ENCODE data around the gene ENPEP. TPM values are rescaled to one million over a fixed set of nuclear protein-coding genes. Genes with fewer than 3 reads are reported as not detected.
"Not testable (repeated sequence)": the region's sequence is repeated elsewhere in the genome, so short reads cannot be mapped to it uniquely, and the experiment has no call there.

ENPEP gene
- total and polyA plus RNA-seq, 10 of the 15 experiments (the other 5 are each of a cell fraction or from before 2014, with no cell fraction given): 0.03 TPM; not detected in 9

DNA sequence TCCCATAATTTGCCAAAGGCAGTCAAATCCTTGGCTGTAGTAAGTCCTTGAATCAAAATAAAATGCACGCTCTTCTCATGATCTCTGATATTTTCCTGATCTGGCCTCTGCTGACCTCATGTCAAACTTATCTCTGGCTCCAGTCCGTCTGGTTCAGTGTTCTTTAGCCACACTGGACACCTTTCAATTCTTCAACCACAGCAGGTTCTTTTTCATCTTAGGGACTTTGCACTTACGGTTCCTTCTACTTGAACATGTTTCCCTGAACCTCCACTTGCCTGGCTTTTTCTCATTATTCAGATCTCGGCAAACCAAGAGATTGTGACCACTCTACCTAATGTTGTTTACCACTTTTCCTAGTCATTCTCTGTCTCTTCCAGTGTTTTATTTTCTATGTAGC is 10.3 kb downstream of the ENPEP start (continued):
- TF ChIP-seq, protein P1, sequence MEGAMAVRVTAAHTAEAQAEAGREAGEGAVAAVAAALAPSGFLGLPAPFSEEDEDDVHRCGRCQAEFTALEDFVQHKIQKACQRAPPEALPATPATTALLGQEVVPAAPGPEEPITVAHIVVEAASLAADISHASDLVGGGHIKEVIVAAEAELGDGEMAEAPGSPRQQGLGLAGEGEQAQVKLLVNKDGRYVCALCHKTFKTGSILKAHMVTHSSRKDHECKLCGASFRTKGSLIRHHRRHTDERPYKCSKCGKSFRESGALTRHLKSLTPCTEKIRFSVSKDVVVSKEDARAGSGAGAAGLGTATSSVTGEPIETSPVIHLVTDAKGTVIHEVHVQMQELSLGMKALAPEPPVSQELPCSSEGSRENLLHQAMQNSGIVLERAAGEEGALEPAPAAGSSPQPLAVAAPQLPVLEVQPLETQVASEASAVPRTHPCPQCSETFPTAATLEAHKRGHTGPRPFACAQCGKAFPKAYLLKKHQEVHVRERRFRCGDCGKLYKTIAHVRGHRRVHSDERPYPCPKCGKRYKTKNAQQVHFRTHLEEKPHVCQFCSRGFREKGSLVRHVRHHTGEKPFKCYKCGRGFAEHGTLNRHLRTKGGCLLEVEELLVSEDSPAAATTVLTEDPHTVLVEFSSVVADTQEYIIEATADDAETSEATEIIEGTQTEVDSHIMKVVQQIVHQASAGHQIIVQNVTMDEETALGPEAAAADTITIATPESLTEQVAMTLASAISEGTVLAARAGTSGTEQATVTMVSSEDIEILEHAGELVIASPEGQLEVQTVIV (IDR thresholded peaks at IDR 0.05; ENCODE audit: borderline replicate concordance, partially characterized antibody): no peak
- TF ChIP-seq TCF7 (IDR thresholded peaks at IDR 0.05; ENCODE audit: borderline replicate concordance): no peak
- no peak for TF ChIP-seq YBX1 (IDR thresholded peaks at IDR 0.05)
- no peak for TF ChIP-seq RAD51 (IDR thresholded peaks at IDR 0.05)
- no peak for TF ChIP-seq IRF4 (IDR thresholded peaks at IDR 0.05; ENCODE audit: low read depth, low read length)
- TF ChIP-seq NFYA (IDR thresholded peaks at IDR 0.05; ENCODE audit: borderline replicate concordance, low read depth, low read length): no peak
- TF ChIP-seq POLR2A (IDR thresholded peaks at IDR 0.05; ENCODE audit: low read depth, low read length): no peak
- no peak for TF ChIP-seq DPF2 (IDR thresholded peaks at IDR 0.05)
- no peak for TF ChIP-seq KLF5 (IDR thresholded peaks at IDR 0.05; ENCODE audit: partially characterized antibody)
- no peak for TF ChIP-seq MEF2B (IDR thresholded peaks at IDR 0.05; ENCODE audit: partially characterized antibody, poor library complexity, severe bottlenecking)
- no peak for TF ChIP-seq ZBED1 (IDR thresholded peaks at IDR 0.05; ENCODE audit: borderline replicate concordance)
- TF ChIP-seq, protein P2, sequence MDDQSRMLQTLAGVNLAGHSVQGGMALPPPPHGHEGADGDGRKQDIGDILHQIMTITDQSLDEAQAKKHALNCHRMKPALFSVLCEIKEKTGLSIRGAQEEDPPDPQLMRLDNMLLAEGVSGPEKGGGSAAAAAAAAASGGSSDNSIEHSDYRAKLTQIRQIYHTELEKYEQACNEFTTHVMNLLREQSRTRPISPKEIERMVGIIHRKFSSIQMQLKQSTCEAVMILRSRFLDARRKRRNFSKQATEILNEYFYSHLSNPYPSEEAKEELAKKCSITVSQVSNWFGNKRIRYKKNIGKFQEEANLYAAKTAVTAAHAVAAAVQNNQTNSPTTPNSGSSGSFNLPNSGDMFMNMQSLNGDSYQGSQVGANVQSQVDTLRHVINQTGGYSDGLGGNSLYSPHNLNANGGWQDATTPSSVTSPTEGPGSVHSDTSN (IDR thresholded peaks at IDR 0.05; ENCODE audit: insufficient replicate concordance, low read depth, low read length): no peak
- no peak for TF ChIP-seq EGR1 (IDR thresholded peaks at IDR 0.05; ENCODE audit: borderline replicate concordance in 1 of 2, low read depth in 2 of 2, low read length in 2 of 2)
- no peak for TF ChIP-seq CREM (IDR thresholded peaks at IDR 0.05; ENCODE audit: low read depth)

DNA sequence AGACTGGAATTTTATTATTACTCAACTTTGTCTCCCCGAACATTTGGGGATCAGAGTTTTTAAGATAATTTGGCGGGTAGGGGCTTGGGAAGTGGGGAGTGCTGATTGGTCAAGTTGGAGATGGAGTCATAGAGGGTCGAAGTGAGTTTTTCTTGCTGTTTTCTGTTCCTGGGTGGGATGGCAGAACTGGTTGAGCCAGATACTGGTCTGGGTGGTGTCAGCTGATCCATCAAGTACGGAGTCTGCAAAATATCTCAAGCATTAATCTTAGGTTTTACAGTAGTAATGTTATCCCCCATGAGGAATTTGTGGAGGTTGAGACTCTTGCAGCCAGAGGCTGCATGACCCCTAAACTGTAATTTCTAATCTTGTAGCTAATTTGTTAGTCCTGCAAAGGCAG is 10.9 kb downstream of the ENPEP start:
- H3K79me2 ChIP-seq (ENCODE audit: control insufficient read depth, insufficient read depth, low read length); DNase-seq (ENCODE audit: low read depth, low spot score); H3K9me3 ChIP-seq (replicated peaks; ENCODE audit: control insufficient read depth, insufficient read depth, low read length); H3K27me3 ChIP-seq (replicated peaks in 1 of 2; ENCODE audit: control insufficient read depth in 2 of 2, insufficient read depth in 2 of 2, low read length in 1 of 2); H3K36me3 ChIP-seq (ENCODE audit: control insufficient read depth in 2 of 2, insufficient read depth in 2 of 2, low read length in 1 of 2); H2AFZ ChIP-seq (ENCODE audit: control insufficient read depth, low read depth, low read length); H4K20me1 ChIP-seq (ENCODE audit: control insufficient read depth, insufficient read depth); H3K4me2 ChIP-seq (ENCODE audit: control insufficient read depth, insufficient read depth); RAD21 ChIA-PET (ENCODE audit: unreplicated experiment); FAIRE-seq; H3K27ac ChIP-seq (ENCODE audit: control insufficient read depth, insufficient read depth); BruUV-seq (replicated peaks); POLR2A ChIA-PET; H3K9ac ChIP-seq (ENCODE audit: control insufficient read depth, insufficient read depth, low read length); intact Hi-C loops (cut with micrococcal nuclease; ENCODE audit: unreplicated experiment); in situ Hi-C loops (cut with MboI); ATAC-seq; H3K4me3 ChIP-seq: not testable (repeated sequence)
- ChIA-PET CTCF (interaction anchor here (1.4 to 2.2 kb wide), 2 partner anchors 30 to 489 kb away, joined by 4 to 12 read pairs; no protein-coding TSS in a partner anchor), SMC1A (ENCODE audit: uncharacterized antibody, unreplicated experiment) (interaction anchor here (1.3 to 2.4 kb wide), 3 partner anchors 11 to 489 kb away, joined by 3 to 11 read pairs (median 3); partner anchors contain the start of gene ENPEP)
- 56% methylated on average over 4 of the region's 4 CpGs for WGBS (ENCODE audit: insufficient coverage, insufficient replicate concordance, low lambda C conversion rate, missing lambda C conversion rate)
- H3K4me1 ChIP-seq (ENCODE audit: control insufficient read depth, insufficient read depth, low read length): peaks cover 13% of the 10 kb centered on the region

Data from GM12878 (cell line).